ENCODE measurements around the gene KATNB1.

Gene KATNB1

GRCh38 chr16:57759541-57760356 is 24.2 kb downstream of the KATNB1 start:
- DNase-seq (ENCODE audit: extremely low read depth, low read depth): no peak
- no peak for TF ChIP-seq CTCF (IDR thresholded peaks at IDR 0.05; ENCODE audit: low read depth, low read length)

GRCh38 chr16:57760357-57761160 is 25.0 kb downstream of the KATNB1 start:
- no peak for DNase-seq (ENCODE audit: extremely low read depth, low read depth)
- no peak for TF ChIP-seq CTCF (IDR thresholded peaks at IDR 0.05; ENCODE audit: low read depth, low read length)

GRCh38 chr16:57761301-57761700 is 25.7 kb downstream of the KATNB1 start:
- no peak for TF ChIP-seq CTCF (IDR thresholded peaks at IDR 0.05; ENCODE audit: low read depth, low read length)
- no peak for DNase-seq (ENCODE audit: extremely low read depth, low read depth)

- DNase-seq (ENCODE audit: extremely low read depth, low read depth): no peak
- TF ChIP-seq CTCF (IDR thresholded peaks at IDR 0.05; ENCODE audit: low read depth, low read length): no peak
Measured at GRCh38 chr16:57761957-57762356, 26.4 kb downstream of the KATNB1 start.

- DNase-seq (ENCODE audit: extremely low read depth, low read depth): no peak
- TF ChIP-seq CTCF (IDR thresholded peaks at IDR 0.05; ENCODE audit: low read depth, low read length): no peak
Measured at GRCh38 chr16:57762365-57763040, 26.9 kb downstream of the KATNB1 start.

GRCh38 chr16:57763285-57764005 is 27.9 kb downstream of the KATNB1 start:
- DNase-seq (ENCODE audit: extremely low read depth, low read depth): no peak
- TF ChIP-seq CTCF (IDR thresholded peaks at IDR 0.05; ENCODE audit: low read depth, low read length): no peak

Measured in AG09319 (cell line).